ENCODE measurements around the gene ATP2C2.

ATP2C2 gene

GRCh38 chr16:84458606-84459532, 90.5 kb downstream of the ATP2C2 start:
- TF ChIP-seq CTCF (IDR thresholded peaks at IDR 0.05; ENCODE audit: low read length, missing control alignments) = no peak
- DNase-seq (ENCODE audit: low read depth) = no peak
- no peak overlapping the region for H3K4me3 ChIP-seq (replicated peaks; ENCODE audit: low read depth, low read length)

GRCh38 chr16:84459533-84459894, 91.2 kb downstream of the ATP2C2 start:
- TF ChIP-seq CTCF (IDR thresholded peaks at IDR 0.05; ENCODE audit: low read length, missing control alignments) = no peak
- no peak for DNase-seq (ENCODE audit: low read depth)
- no peak overlapping the region for H3K4me3 ChIP-seq (replicated peaks; ENCODE audit: low read depth, low read length)

- DNase-seq (ENCODE audit: low read depth) = no peak
- no peak overlapping the region for H3K4me3 ChIP-seq (replicated peaks; ENCODE audit: low read depth, low read length)
- TF ChIP-seq CTCF (IDR thresholded peaks at IDR 0.05; ENCODE audit: low read length, missing control alignments) = no peak
Observed at GRCh38 chr16:84459941-84460405, 91.6 kb downstream of the ATP2C2 start.

GRCh38 chr16:84460406-84461028, 92.2 kb downstream of the ATP2C2 start:
- no peak for TF ChIP-seq CTCF (IDR thresholded peaks at IDR 0.05; ENCODE audit: low read length, missing control alignments)
- H3K4me3 ChIP-seq (replicated peaks; ENCODE audit: low read depth, low read length) = no peak overlapping the region
- DNase-seq (ENCODE audit: low read depth) = no peak

- no peak for TF ChIP-seq CTCF (IDR thresholded peaks at IDR 0.05; ENCODE audit: low read length, missing control alignments)
- no peak overlapping the region for H3K4me3 ChIP-seq (replicated peaks; ENCODE audit: low read depth, low read length)
- no peak for DNase-seq (ENCODE audit: low read depth)
Observed at GRCh38 chr16:84461029-84461412, 92.7 kb downstream of the ATP2C2 start.

GRCh38 chr16:84461413-84462295, 93.3 kb downstream of the ATP2C2 start:
- DNase-seq (ENCODE audit: low read depth) = no peak
- no peak overlapping the region for H3K4me3 ChIP-seq (replicated peaks; ENCODE audit: low read depth, low read length)
- no peak for TF ChIP-seq CTCF (IDR thresholded peaks at IDR 0.05; ENCODE audit: low read length, missing control alignments)

Measured in fibroblast of pulmonary artery (primary cell).